Measurements from ENCODE around the gene EVL. TPM values are rescaled to one million over a fixed set of nuclear protein-coding genes. Genes with fewer than 3 reads are reported as not detected.
A peak's percentile ranks its signal among the peaks of the same experiment; 100 is the strongest.
"Not testable (repeated sequence)": the region's sequence is repeated elsewhere in the genome, so short reads cannot be mapped to it uniquely, and the experiment has no call there.

Gene EVL
- polyA plus RNA-seq (2013, experiment 1 of 2; ENCODE audit: insufficient read length) = 112 TPM
- 119 TPM for polyA plus RNA-seq (2013, experiment 2 of 2; ENCODE audit: insufficient read length)

- DNase-seq = no peak
Measured at GRCh38 chr14:100065111-100065871, at the start of gene EVL. EVL (plus strand) TSS chr14:100065422; CDS start chr14:100065501, 79 bp downstream.

- peak; percentile 58 for DNase-seq
Measured at GRCh38 chr14:100017553-100017952, 47.7 kb upstream of the EVL start.

- DNase-seq = no peak
Measured at GRCh38 chr14:100018054-100018453, 47.2 kb upstream of the EVL start.

GRCh38 chr14:100018482-100018881 is 46.7 kb upstream of the EVL start:
- no peak for DNase-seq

- peak; percentile 66 for DNase-seq
Measured at GRCh38 chr14:100019156-100019744, 46.0 kb upstream of the EVL start.

- no peak for DNase-seq
Measured at GRCh38 chr14:100020629-100021028, 44.6 kb upstream of the EVL start.

GRCh38 chr14:100022772-100023451 is 42.3 kb upstream of the EVL start:
- peak; percentile 90 for DNase-seq

- no peak for DNase-seq
Measured at GRCh38 chr14:100025111-100025510, 40.1 kb upstream of the EVL start.

GRCh38 chr14:100027771-100028490 is 37.3 kb upstream of the EVL start:
- DNase-seq = peak; percentile 49

GRCh38 chr14:100028990-100029677 is 36.1 kb upstream of the EVL start:
- DNase-seq = no peak

GRCh38 chr14:100030006-100030405 is 35.2 kb upstream of the EVL start:
- DNase-seq = not testable (repeated sequence)

GRCh38 chr14:100030452-100031153 is 34.6 kb upstream of the EVL start:
- DNase-seq = peak; percentile 93

GRCh38 chr14:100031506-100032281 is 33.5 kb upstream of the EVL start:
- DNase-seq = peak; percentile 99

- no peak for DNase-seq
Measured at GRCh38 chr14:100032738-100033137, 32.5 kb upstream of the EVL start.

GRCh38 chr14:100033347-100034075 is 31.7 kb upstream of the EVL start:
- no peak for DNase-seq

- no peak for DNase-seq
Measured at GRCh38 chr14:100034468-100034867, 30.8 kb upstream of the EVL start.

GRCh38 chr14:100034961-100035500 is 30.2 kb upstream of the EVL start:
- no peak for DNase-seq

- DNase-seq = no peak
Measured at GRCh38 chr14:100035700-100036099, 29.5 kb upstream of the EVL start.

GRCh38 chr14:100037353-100037752 is 27.9 kb upstream of the EVL start:
- peak; percentile 51 for DNase-seq

GRCh38 chr14:100038065-100038464 is 27.2 kb upstream of the EVL start:
- DNase-seq = no peak

All from fibroblast of skin of abdomen (primary cell).